Caki2 (cell line): ENCODE results near the gene METTL2B. TPM values are rescaled to one million over a fixed set of nuclear protein-coding genes. Genes with fewer than 3 reads are reported as not detected.
"Not testable (repeated sequence)": the region's sequence is repeated elsewhere in the genome, so short reads cannot be mapped to it uniquely, and the experiment has no call there.

ENCODE experiments used
- DNase-seq: peaks from one replicate; pipeline ENCODE4 v3.0.0-alpha.2; 2015; ENCODE audit warnings: low read depth
- in situ Hi-C: cut with HindIII; loops from 2 replicates; pipeline ENCODE4 v1.10.0; 2016; ENCODE audit warnings: low sequenced_read_pairs, low pct_unique_long_range_greater_than_20kb, mixed read lengths
- total RNA-seq: library from RNA; depleted of rRNA; stranded (reverse); fragments of >200 nt; shearing (Covaris generic); gene quantifications from 2 replicates; pipeline ENCODE4 v1.2.3, GENCODE V29; 2014; ENCODE audit warnings: low replicate concordance

Gene METTL2B
- total RNA-seq, 1 experiment from 2014 or later, result 17.3 TPM

DNA sequence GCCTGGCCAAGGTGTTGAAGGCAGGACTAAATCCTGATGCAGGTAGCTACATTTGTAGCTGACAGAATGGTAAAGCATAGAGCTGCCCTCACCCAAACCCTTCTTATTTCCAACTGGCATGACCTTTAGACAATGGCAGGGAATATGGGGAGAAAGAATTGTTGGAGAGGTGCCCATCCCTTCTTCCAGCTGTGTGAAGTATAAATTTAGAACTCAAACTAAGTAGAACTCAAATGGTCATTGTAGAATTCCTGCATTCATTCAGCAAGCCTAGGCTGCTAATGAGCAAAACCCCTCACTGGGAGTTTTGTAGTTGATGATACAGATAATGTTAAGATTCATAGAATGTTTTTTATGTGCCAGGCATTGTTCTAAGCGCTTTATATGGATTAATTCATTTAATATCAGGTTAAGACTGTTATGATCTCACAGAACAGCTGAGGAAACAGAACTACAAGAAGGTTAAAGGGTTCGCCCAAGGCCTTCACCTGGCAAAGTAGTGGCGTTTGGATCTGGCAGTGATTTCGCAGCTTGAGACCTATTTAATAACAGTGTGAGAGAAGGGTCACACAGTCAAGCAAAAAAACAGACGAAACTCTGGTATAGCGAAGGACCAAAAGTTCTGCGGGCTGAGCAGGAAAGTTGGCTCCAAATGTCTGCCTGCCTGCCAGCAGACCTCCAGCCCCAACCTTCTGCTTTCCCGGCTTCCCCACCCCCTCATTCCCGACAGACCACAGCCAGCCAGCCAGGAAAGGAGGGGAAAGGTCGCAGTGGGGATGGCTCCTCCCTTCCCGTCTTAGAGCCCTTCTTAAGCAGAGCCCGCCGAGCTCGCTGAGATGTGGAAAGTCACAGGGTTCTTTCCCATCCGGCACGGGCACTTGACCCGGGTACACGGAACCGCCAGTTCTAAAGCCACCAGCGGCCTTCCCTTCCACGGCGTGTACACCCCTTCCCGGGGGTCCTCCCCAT lies 22.4 kb upstream of the METTL2B start:
- no peak for DNase-seq
- in situ Hi-C loops, result no loop called here

DNA sequence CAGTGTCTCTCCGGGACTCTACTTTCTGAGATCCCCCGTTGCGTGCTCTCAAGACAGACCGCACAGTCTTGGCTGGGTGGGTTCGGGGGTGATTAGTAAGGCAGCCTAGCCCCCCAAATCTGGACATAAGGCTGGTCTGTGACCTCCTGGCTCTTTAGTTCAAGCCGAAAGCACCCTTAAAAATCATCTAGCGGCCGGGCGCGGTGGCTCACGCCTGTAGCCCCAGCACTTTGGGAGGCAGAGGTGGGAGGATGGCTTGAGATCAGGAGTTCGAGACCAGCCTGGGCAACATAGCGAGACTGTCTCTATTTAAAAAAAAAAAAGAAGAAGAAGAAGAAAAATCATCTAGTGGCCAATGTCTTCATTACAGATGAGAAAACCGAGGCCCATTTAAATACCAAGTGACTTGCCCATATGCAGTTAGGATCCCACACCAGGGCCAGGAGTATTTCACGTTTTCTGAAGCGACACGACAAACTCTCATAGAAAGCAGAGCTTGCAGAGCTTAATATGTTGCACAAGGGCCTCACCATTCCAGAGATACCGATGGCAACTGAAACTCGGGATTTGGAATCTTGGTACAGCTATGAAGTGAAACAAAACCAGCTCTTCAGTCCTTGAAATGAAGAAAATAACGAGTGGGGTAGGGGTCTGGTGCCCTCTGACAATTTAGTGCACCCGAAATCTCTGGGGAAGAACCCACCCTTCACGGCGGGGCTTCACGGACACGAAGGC lies 21.6 kb upstream of the METTL2B start:
- DNase-seq, result no peak
- in situ Hi-C loops, result no loop called here

DNA sequence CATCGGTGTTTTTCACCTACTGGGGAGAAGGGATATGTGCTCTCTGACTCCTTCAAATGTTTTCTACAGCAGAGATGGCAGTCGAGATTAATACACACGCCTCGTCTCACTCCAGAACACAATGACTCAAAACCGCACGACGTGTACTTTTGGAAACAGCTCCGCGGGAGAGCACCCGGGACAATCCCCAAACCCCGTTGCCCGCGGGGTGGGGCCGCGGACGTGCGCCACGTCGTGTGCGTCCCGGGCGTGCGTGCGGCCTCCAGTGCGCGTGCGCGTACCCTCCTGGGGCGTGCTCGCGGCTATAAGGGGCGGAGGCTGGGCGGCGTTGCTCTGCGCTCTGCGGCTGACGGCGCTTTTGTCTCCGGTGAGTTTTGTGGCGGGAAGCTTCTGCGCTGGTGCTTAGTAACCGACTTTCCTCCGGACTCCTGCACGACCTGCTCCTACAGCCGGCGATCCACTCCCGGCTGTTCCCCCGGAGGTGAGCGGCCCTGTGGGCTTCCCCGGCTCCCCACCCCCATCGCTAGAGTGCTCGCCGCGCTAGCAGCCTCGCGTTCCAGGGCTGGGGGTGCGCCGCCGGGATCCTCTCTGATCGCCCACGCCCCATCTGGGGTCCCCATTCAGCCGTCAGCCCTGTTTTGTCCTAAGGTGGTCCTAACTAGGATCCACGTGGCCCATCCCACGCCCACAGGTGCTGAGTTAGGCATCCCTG lies 20.8 kb upstream of the METTL2B start, which contains the start of gene HILPDA:
TSS of gene HILPDA (plus strand) at position 336 of the 712 bp plus-strand sequence. CDS start 1,391 bp downstream, outside the sequence.
- in situ Hi-C loops, result no loop called here

GRCh38 chr7:128456255-128456725 lies 20.3 kb upstream of the METTL2B start:
- DNase-seq, result no peak

More for the DNA sequence above, 20.8 kb upstream of the METTL2B start, which contains the start of gene HILPDA:
- DNase-seq, result peak; percentile 94

GRCh38 chr7:128457385-128457784 lies 19.2 kb upstream of the METTL2B start:
- DNase-seq, in situ Hi-C loops: not testable (repeated sequence)

More at GRCh38 chr7:128456255-128456725, 20.3 kb upstream of the METTL2B start:
- in situ Hi-C loops, result no loop called here

DNA sequence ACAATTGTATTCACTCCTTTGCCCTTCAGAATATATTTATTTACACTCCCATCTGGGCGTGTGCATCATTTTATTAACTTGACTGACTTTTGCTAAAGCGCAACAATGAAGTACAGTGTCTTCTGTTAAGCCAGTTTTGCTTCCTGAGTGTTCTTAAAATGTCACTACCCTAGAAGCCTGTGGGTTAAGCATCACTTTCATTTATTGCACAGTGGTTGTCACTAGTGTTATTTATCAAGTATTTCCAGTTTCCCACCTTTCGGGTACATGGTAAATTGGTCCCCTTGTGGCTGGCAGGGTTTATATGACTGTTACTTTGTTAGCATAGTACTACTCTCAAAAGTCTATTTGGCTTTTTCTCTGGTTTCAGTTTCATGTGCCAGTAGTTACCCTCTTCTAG lies 17.6 kb upstream of the METTL2B start:
- DNase-seq, result no peak
- in situ Hi-C loops, result no loop called here

GRCh38 chr7:128459394-128459878 lies 17.1 kb upstream of the METTL2B start:
- peak; percentile 57 for DNase-seq
- in situ Hi-C loops, result no loop called here

- in situ Hi-C loops, result no loop called here
Measured at GRCh38 chr7:128462460-128462859, 14.1 kb upstream of the METTL2B start.

GRCh38 chr7:128463345-128463744 lies 13.2 kb upstream of the METTL2B start:
- in situ Hi-C loops, DNase-seq: not testable (repeated sequence)

More at GRCh38 chr7:128462460-128462859, 14.1 kb upstream of the METTL2B start:
- no peak for DNase-seq

- in situ Hi-C loops, DNase-seq: not testable (repeated sequence)
Measured at GRCh38 chr7:128463933-128464332, 12.6 kb upstream of the METTL2B start.

DNA sequence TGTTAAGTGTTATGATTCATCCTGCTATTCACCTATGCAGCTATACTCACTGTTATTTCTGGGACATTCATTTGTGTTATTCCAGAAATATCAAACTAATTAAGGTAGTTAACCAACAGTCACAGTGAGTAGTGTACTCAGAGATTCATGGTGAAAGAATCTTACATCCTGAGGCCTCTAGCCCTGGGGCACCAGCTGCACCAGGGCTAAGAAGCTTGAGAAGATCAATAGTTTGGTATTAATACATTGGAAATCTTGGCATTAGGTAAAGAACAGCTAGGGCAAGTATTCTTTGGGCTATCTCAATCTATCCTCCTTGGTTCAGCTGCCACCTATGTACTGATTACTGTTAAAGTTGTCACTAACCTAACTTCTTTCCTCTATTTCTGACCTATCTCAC lies 9.7 kb upstream of the METTL2B start:
- DNase-seq, in situ Hi-C loops: not testable (repeated sequence)

DNA sequence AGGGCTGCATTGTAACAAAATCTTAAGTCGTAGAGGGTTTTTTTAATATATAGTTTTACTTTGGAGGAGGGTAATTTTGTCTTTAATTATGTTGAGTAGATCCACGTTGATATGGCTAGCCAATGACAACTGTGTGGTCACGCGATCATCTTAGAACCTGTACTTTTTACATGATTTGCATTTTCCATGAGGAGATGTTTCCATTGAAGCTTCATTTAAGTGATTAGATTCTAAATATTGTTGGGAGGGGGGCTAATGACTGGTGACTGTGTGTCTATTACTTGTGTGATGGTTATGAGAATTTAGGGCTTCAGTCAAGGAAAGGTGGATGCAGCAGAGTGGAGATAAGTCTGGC lies 765 bp downstream of the METTL2B start:
- in situ Hi-C loops, result not testable (repeated sequence)

GRCh38 chr7:128479082-128479481 lies 2.5 kb downstream of the METTL2B start:
- DNase-seq, in situ Hi-C loops: not testable (repeated sequence)

More for the DNA sequence above, 765 bp downstream of the METTL2B start:
- DNase-seq, result not testable (repeated sequence)

GRCh38 chr7:128488134-128488533 lies 11.6 kb downstream of the METTL2B start:
- DNase-seq, in situ Hi-C loops: not testable (repeated sequence)

- in situ Hi-C loops, result no loop called here
- no peak for DNase-seq
Measured at GRCh38 chr7:128497405-128497804, 20.9 kb downstream of the METTL2B start.

GRCh38 chr7:128505416-128505815 lies 28.9 kb downstream of the METTL2B start:
- in situ Hi-C loops, result not testable (repeated sequence)

GRCh38 chr7:128506819-128507218 lies 30.3 kb downstream of the METTL2B start:
- in situ Hi-C loops, DNase-seq: not testable (repeated sequence)

More at GRCh38 chr7:128505416-128505815, 28.9 kb downstream of the METTL2B start:
- DNase-seq, result not testable (repeated sequence)
